GM23338 (cell line): Measurements from ENCODE around the gene CCDC188. TPM values are rescaled to one million over a fixed set of nuclear protein-coding genes. Genes with fewer than 3 reads are reported as not detected.

Source experiments
- ATAC-seq: fragments of 200-7000 bp; cut with Tn5 transposase; 3 replicates; pipeline ENCODE4 v1.9.1; 2020
- DNase-seq: peaks from one replicate; pipeline ENCODE4 v3.0.0-alpha.2; 2015; ENCODE audit warnings: low spot score
- H2AFZ ChIP-seq: fragments of 200-600 bp; sonication (generic); 2 replicates; pipeline ENCODE4 v1.8.0; 2016; ENCODE audit warnings: antibody characterized with exemption, mild to moderate bottlenecking, moderate library complexity
- H3F3A ChIP-seq: fragments of 200-600 bp; sonication (generic); replicated peaks from 2 replicates; pipeline ENCODE4 v1.8.0; 2017; ENCODE audit warnings: antibody characterized with exemption, mixed run types, low read depth
- H3K27ac ChIP-seq: fragments of 200-600 bp; sonication (generic); 2 replicates; pipeline ENCODE4 v1.6.1; 2016; ENCODE audit warnings: low read depth
- H3K27me3 ChIP-seq: fragments of 200-600 bp; sonication (generic); 2 replicates; pipeline ENCODE4 v1.8.0; 2016; ENCODE audit warnings: mild to moderate bottlenecking, mixed run types, moderate library complexity; ENCODE audit not compliant: insufficient read depth
- H3K36me3 ChIP-seq: fragments of 200-600 bp; sonication (generic); 2 replicates; pipeline ENCODE4 v1.8.0; 2016; ENCODE audit warnings: mild to moderate bottlenecking; ENCODE audit not compliant: insufficient read depth
- H3K4me1 ChIP-seq: fragments of 200-600 bp; sonication (generic); 2 replicates; pipeline ENCODE4 v1.8.0; 2016; ENCODE audit warnings: mild to moderate bottlenecking, moderate library complexity; ENCODE audit not compliant: insufficient read depth
- H3K4me2 ChIP-seq: fragments of 200-600 bp; sonication (generic); 2 replicates; pipeline ENCODE4 v1.7.1; 2017; ENCODE audit warnings: mixed run types
- H3K4me3 ChIP-seq: fragments of 200-600 bp; sonication (generic); 2 replicates; pipeline ENCODE4 v1.6.1; 2016; ENCODE audit warnings: mixed run types
- H3K79me2 ChIP-seq: fragments of 200-600 bp; sonication (generic); replicated peaks from 2 replicates; pipeline ENCODE4 v1.8.0; 2017; ENCODE audit warnings: mild to moderate bottlenecking; ENCODE audit not compliant: insufficient read depth
- H3K9me2 ChIP-seq: fragments of 200-600 bp; sonication (generic); 2 replicates; pipeline ENCODE4 v1.8.0; 2017; ENCODE audit not compliant: insufficient read depth
- H4K20me1 ChIP-seq: fragments of 200-600 bp; sonication (generic); replicated peaks from 2 replicates; pipeline ENCODE4 v1.8.0; 2017; ENCODE audit warnings: mild to moderate bottlenecking; ENCODE audit not compliant: insufficient read depth
- H3K27ac Mint-ChIP-seq: 2 replicates; pipeline ENCODE4 v1.8.0; 2020; ENCODE audit warnings: inconsistent platforms, mild to moderate bottlenecking, moderate library complexity, mixed read lengths
- H3K27me3 Mint-ChIP-seq: 3 replicates; pipeline ENCODE4 v1.8.0; 2022; ENCODE audit warnings: low read depth, mild to moderate bottlenecking, moderate library complexity, mixed read lengths, inconsistent platforms; ENCODE audit not compliant: insufficient read depth, poor library complexity
- H3K36me3 Mint-ChIP-seq: 3 replicates; pipeline ENCODE4 v1.8.0; 2021; ENCODE audit warnings: low read depth, mild to moderate bottlenecking, inconsistent platforms, moderate library complexity, mixed read lengths
- H3K4me1 Mint-ChIP-seq: 3 replicates; pipeline ENCODE4 v1.8.0; 2020; ENCODE audit warnings: mild to moderate bottlenecking, inconsistent platforms, mixed read lengths
- H3K4me3 Mint-ChIP-seq: 3 replicates; pipeline ENCODE4 v1.8.0; 2021; ENCODE audit warnings: moderate library complexity, mild to moderate bottlenecking, inconsistent platforms, mixed read lengths
- H3K9me3 Mint-ChIP-seq: 3 replicates; pipeline ENCODE4 v1.8.0; 2020; ENCODE audit warnings: moderate library complexity, mild to moderate bottlenecking, inconsistent platforms, mixed read lengths
- CREB1 ChIP-seq: fragments of 250-450 bp; sonication (Bioruptor Pico); IDR thresholded peaks from 2 replicates; pipeline ENCODE4 v1.5.0; 2020; ENCODE audit warnings: low read depth, mild to moderate bottlenecking, moderate library complexity
- CTCF ChIP-seq, 2 experiments: fragments of 200-600 bp in 1 of 2; sonication (generic) in 1 of 2; conservative IDR thresholded peaks; 2 replicates each; pipeline versions ENCODE4 v1.5.1 to v1.6.1; 2016 to 2017; ENCODE audit warnings: antibody characterized with exemption in 2 of 2, low read depth in 2 of 2, mild to moderate bottlenecking in 2 of 2, moderate library complexity in 1 of 2
- ETS1 ChIP-seq: IDR thresholded peaks from 2 replicates; pipeline ENCODE4 v1.6.1; 2016; ENCODE audit warnings: antibody characterized with exemption
- EZH2 ChIP-seq: fragments of 200-600 bp; sonication (generic); IDR thresholded peaks from one replicate; pipeline ENCODE4 v1.8.0; 2017; ENCODE audit warnings: antibody characterized with exemption, mild to moderate bottlenecking, low read depth; ENCODE audit not compliant: unreplicated experiment
- JUNB ChIP-seq: IDR thresholded peaks from one replicate; pipeline ENCODE4 v1.6.1; 2016; ENCODE audit warnings: antibody characterized with exemption; ENCODE audit not compliant: unreplicated experiment
- NANOG ChIP-seq: IDR thresholded peaks from 2 replicates; pipeline ENCODE4 v1.6.1; 2016; ENCODE audit warnings: antibody characterized with exemption, borderline replicate concordance
- POLR2AphosphoS5 ChIP-seq: IDR thresholded peaks from 2 replicates; pipeline ENCODE4 v1.6.1; 2016; ENCODE audit warnings: antibody characterized with exemption, low read depth
- ZNF331 ChIP-seq: fragments of 250-450 bp; sonication (Bioruptor Pico); IDR thresholded peaks from 2 replicates; pipeline ENCODE4 v1.5.0; 2020; ENCODE audit warnings: low read depth, mild to moderate bottlenecking, moderate library complexity
- polyA plus RNA-seq: library from polyadenylated mRNA; unstranded; fragments of >200 nt; fragmentation: Nextera tagmentation; extraction: Ambion mirVana; gene quantifications from 2 replicates; pipeline ENCODE4 v1.2.1, GENCODE V29; 2016
- total RNA-seq: library from RNA; depleted of rRNA; stranded (reverse); fragments of >200 nt; shearing (Covaris generic); gene quantifications from 2 replicates; pipeline ENCODE4 v1.2.3, GENCODE V29; 2014
- TF ChIP-seq, protein P1 (sequence below): fragments of 250-450 bp; sonication (Bioruptor Pico); IDR thresholded peaks from 2 replicates; pipeline ENCODE4 v1.5.0; 2020; ENCODE audit warnings: mild to moderate bottlenecking, moderate library complexity
- TF ChIP-seq, protein P2 (sequence below): IDR thresholded peaks from one replicate; pipeline ENCODE4 v1.6.1; 2018; ENCODE audit warnings: antibody characterized with exemption; ENCODE audit not compliant: unreplicated experiment

Gene CCDC188
- total and polyA plus RNA-seq, 2 experiments from 2014 or later: not detected

DNA sequence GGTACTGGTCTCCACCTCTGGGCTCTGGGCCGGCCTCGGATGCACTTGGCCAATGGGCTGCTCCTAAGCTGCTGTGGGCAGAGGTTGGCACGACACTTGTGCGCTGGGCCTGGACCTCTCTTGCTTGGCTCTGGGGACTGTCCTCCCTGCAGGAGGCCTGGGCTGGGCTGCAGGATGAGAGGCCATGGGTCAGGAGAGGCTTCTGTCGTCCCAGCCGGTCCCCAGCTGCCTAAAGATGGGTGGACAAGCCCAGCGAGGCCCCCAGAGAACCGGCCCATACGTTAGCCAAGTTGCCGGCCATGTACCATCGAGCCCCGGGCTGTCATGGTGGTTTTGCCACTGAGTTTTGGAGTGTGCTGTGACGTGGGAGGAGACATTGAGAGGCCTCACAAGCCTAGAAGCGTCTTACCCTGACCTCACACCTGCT lies 1.6 kb upstream of the CCDC188 start (continued):
- TF ChIP-seq NANOG (no peak), POLR2AphosphoS5 (no peak), EZH2 (no peak), JUNB (no peak), ETS1 (no peak), CREB1 (CRISPR knock-in tag) (no peak)
- TF ChIP-seq, protein P1, sequence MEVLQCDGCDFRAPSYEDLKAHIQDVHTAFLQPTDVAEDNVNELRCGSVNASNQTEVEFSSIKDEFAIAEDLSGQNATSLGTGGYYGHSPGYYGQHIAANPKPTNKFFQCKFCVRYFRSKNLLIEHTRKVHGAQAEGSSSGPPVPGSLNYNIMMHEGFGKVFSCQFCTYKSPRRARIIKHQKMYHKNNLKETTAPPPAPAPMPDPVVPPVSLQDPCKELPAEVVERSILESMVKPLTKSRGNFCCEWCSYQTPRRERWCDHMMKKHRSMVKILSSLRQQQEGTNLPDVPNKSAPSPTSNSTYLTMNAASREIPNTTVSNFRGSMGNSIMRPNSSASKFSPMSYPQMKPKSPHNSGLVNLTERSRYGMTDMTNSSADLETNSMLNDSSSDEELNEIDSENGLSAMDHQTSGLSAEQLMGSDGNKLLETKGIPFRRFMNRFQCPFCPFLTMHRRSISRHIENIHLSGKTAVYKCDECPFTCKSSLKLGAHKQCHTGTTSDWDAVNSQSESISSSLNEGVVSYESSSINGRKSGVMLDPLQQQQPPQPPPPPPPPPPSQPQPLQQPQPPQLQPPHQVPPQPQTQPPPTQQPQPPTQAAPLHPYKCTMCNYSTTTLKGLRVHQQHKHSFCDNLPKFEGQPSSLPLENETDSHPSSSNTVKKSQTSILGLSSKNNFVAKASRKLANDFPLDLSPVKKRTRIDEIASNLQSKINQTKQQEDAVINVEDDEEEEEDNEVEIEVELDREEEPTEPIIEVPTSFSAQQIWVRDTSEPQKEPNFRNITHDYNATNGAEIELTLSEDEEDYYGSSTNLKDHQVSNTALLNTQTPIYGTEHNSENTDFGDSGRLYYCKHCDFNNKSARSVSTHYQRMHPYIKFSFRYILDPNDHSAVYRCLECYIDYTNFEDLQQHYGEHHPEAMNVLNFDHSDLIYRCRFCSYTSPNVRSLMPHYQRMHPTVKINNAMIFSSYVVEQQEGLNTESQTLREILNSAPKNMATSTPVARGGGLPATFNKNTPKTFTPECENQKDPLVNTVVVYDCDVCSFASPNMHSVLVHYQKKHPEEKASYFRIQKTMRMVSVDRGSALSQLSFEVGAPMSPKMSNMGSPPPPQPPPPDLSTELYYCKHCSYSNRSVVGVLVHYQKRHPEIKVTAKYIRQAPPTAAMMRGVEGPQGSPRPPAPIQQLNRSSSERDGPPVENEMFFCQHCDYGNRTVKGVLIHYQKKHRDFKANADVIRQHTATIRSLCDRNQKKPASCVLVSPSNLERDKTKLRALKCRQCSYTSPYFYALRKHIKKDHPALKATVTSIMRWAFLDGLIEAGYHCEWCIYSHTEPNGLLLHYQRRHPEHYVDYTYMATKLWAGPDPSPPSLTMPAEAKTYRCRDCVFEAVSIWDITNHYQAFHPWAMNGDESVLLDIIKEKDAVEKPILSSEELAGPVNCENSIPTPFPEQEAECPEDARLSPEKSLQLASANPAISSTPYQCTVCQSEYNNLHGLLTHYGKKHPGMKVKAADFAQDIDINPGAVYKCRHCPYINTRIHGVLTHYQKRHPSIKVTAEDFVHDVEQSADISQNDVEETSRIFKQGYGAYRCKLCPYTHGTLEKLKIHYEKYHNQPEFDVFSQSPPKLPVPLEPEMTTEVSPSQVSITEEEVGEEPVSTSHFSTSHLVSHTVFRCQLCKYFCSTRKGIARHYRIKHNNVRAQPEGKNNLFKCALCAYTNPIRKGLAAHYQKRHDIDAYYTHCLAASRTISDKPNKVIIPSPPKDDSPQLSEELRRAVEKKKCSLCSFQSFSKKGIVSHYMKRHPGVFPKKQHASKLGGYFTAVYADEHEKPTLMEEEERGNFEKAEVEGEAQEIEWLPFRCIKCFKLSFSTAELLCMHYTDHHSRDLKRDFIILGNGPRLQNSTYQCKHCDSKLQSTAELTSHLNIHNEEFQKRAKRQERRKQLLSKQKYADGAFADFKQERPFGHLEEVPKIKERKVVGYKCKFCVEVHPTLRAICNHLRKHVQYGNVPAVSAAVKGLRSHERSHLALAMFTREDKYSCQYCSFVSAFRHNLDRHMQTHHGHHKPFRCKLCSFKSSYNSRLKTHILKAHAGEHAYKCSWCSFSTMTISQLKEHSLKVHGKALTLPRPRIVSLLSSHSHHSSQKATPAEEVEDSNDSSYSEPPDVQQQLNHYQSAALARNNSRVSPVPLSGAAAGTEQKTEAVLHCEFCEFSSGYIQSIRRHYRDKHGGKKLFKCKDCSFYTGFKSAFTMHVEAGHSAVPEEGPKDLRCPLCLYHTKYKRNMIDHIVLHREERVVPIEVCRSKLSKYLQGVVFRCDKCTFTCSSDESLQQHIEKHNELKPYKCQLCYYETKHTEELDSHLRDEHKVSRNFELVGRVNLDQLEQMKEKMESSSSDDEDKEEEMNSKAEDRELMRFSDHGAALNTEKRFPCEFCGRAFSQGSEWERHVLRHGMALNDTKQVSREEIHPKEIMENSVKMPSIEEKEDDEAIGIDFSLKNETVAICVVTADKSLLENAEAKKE (CRISPR knock-in tag): no peak

DNA sequence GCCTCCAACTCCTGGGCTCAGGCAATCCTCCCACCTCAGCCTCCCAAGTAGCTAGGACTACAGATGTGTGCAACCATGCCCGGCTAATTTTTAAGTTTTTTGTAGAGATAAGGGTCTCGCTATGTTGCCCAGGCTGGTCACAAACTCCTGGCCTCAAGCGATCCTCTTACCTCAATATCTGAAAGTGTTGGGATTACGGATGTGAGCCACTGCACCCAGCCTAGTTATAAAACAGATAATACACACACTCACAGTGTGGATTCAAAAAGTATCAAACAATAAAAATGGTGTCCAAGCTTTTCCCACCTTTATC lies 377 bp upstream of the CCDC188 start:
- no peak overlapping the region for H3K27ac Mint-ChIP-seq
- ATAC-seq: no peak
- TF ChIP-seq, protein P2, sequence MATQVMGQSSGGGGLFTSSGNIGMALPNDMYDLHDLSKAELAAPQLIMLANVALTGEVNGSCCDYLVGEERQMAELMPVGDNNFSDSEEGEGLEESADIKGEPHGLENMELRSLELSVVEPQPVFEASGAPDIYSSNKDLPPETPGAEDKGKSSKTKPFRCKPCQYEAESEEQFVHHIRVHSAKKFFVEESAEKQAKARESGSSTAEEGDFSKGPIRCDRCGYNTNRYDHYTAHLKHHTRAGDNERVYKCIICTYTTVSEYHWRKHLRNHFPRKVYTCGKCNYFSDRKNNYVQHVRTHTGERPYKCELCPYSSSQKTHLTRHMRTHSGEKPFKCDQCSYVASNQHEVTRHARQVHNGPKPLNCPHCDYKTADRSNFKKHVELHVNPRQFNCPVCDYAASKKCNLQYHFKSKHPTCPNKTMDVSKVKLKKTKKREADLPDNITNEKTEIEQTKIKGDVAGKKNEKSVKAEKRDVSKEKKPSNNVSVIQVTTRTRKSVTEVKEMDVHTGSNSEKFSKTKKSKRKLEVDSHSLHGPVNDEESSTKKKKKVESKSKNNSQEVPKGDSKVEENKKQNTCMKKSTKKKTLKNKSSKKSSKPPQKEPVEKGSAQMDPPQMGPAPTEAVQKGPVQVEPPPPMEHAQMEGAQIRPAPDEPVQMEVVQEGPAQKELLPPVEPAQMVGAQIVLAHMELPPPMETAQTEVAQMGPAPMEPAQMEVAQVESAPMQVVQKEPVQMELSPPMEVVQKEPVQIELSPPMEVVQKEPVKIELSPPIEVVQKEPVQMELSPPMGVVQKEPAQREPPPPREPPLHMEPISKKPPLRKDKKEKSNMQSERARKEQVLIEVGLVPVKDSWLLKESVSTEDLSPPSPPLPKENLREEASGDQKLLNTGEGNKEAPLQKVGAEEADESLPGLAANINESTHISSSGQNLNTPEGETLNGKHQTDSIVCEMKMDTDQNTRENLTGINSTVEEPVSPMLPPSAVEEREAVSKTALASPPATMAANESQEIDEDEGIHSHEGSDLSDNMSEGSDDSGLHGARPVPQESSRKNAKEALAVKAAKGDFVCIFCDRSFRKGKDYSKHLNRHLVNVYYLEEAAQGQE: no peak
- TF ChIP-seq CTCF (conservative IDR thresholded peaks at IDR 0.05; ENCODE audit: low read depth in 2 of 2) (no peak), ZNF331 (no peak), POLR2AphosphoS5 (no peak), ETS1 (no peak), CREB1 (CRISPR knock-in tag) (no peak)

More for the DNA sequence above, 377 bp upstream of the CCDC188 start:
- no peak overlapping the region for H3K4me3 ChIP-seq
- Mint-ChIP-seq H3K9me3 (no peaks in the 10 kb centered on the region), H3K27me3 (peaks cover 9% of the 10 kb centered on the region), H3K4me1 (peaks cover 6% of the 10 kb centered on the region), H3K36me3 (no peaks in the 10 kb centered on the region), H3K4me3 (no peak overlapping the region)
- no peaks in the 10 kb centered on the region for H3K36me3 ChIP-seq
- H3K79me2 ChIP-seq: no peaks in the 10 kb centered on the region
- no peaks in the 10 kb centered on the region for H3K4me1 ChIP-seq
- no peaks in the 10 kb centered on the region for H3K9me2 ChIP-seq
- no peak for DNase-seq
- H3K27me3 ChIP-seq: no peaks in the 10 kb centered on the region
- no peaks in the 10 kb centered on the region for H4K20me1 ChIP-seq
- H3K27ac ChIP-seq: no peak overlapping the region
- no peaks in the 10 kb centered on the region for H3F3A ChIP-seq
- no peak overlapping the region for H2AFZ ChIP-seq
- H3K4me2 ChIP-seq: no peak overlapping the region
